HG03457 (cell line): ENCODE measurements around the gene SLC16A14.

ENCODE experiments used
- ATAC-seq: cut with Tn5 transposase; IDR thresholded peaks from one replicate; pipeline ENCODE4 v1.9.1; 2021; ENCODE audit warnings: moderate number of reproducible peaks; ENCODE audit not compliant: unreplicated experiment

The SLC16A14 gene

GRCh38 chr2:230043025-230043424, 25.7 kb downstream of the SLC16A14 start:
- no peak for ATAC-seq

DNA sequence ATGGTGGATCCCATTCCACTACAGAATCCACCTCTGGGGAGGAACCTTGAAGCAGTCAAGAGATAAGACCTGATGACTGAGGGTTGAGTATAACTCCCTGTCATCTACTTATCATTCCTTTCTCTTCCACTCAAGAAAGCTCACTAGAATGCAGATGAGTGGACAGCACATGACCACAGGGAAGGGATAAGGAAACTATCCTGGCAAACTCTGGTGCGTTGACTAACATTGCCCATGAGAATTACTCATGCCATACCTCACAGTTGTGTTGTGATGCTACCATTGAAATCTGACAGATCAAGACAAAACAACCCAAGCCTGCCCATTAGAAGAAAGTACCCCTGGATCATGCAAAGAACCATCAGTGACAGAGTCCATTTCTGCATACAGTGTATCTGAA, 26.5 kb downstream of the SLC16A14 start:
- ATAC-seq: no peak

DNA sequence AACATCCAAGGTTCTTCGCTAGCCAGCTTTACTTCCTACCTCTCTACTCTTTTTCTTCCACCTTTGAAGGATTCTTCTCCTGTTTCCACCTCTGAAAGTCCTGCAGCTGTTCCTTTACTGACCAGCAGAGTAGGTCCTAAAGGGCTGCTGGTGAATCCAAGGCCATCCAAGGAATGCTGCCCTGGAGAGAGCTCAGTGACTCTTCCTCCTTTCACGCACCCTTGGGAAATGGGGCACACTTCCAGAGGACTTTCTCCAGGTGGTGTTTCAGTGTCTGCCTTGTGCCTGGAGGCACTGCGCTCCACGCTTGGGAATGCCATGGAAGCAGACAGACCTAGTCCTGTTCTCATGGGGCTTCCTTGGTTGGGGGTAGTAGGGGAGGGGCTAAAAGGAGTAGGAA, 45.4 kb downstream of the SLC16A14 start:
- no peak for ATAC-seq

GRCh38 chr2:230019742-230020141, 49.0 kb downstream of the SLC16A14 start:
- ATAC-seq: no peak

GRCh38 chr2:230018153-230018552, 50.6 kb downstream of the SLC16A14 start:
- ATAC-seq: no peak

GRCh38 chr2:230016844-230017243, 51.9 kb downstream of the SLC16A14 start:
- no peak for ATAC-seq

DNA sequence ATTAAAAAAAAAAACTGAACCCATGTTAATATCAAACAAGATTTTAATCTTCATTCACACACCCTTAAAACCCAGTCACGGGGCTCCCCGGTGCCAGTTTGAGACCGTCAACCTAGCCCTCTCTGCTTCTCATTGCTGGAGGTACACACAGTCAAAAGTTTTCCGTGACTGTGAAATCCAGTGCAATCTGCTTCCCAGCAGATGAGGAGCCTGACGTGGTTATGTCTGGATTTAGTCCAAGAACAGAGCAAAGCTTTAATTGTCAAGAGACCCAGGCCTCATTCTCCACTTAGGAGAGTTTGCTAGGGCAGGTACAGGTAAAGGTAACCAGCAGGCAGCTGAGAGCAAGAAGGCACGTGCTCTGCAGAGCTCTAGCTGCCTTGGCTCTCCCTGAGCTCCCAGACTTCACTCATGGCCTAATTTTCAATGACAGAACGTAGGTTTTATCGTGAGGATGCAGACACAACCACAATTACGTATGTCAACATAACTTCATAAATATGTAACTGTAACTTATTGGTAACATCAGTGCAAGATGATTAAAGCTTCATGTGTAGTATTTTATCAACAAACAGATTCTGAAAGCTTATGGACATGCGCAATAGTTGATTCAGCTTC, 56.3 kb downstream of the SLC16A14 start:
- no peak for ATAC-seq

DNA sequence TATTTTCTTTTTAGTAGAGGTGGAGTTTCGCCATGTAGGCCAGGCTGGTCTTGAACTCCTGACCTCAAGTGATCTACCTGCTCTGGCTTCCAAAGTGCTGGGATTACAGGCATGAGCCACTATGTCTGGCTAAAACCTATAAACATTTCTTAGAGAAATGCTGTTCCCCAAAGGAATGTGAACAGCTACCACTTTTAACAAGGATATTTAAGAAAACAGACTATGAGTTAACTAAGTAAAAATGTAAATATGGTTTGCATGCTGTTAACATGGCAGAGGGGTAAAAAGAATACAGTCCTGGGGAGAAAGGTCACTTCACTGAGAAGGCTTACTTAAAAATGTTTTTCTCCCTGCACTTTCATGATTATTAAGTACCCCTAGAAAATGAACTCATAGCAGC, 57.1 kb downstream of the SLC16A14 start:
- ATAC-seq: no peak

GRCh38 chr2:230010501-230010900, 58.2 kb downstream of the SLC16A14 start:
- ATAC-seq: no peak

- ATAC-seq: no peak
Measured at GRCh38 chr2:230008708-230009066, 60.0 kb downstream of the SLC16A14 start.

DNA sequence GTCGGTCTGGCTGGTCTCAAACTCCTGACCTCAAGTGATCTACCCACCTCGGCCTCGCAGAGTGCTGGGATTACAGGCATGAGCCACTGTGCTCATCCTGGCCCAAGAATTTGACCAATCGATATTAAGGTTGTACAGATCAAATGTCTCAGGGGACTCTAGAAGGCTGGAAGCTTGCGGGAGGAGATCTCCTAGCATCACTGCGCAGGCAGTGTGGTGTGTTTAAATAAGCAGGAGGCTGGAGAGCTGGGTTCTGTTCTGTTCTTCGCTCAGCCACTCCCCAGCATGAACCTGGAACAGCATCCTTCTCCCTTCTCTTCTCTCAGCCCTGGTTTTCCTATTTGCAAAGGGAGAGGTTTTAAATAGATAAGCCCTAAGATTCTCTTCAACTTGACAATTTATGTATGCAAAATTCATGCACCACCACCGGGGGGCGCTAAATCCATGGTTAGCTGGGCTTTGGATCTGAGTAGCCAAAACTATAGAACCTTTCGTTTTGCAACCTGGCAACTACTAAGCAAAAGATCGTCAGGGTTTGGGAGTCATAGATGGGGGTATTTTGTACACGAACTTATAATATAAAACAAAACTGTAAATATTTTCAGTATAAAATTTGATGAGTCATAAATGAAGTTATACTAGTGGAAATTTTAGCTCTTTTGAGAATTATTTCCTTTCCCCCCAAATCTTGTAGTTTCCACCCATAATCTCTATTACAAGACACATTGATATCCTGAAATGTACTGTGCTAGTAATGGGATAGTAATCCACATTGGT, 60.6 kb downstream of the SLC16A14 start:
- ATAC-seq: no peak

- peak; percentile 88 for ATAC-seq
Measured at GRCh38 chr2:230000118-230000841, 68.4 kb downstream of the SLC16A14 start.

- ATAC-seq: no peak
Measured at GRCh38 chr2:229997565-229997964, 71.2 kb downstream of the SLC16A14 start.

GRCh38 chr2:229996320-229996719, 72.4 kb downstream of the SLC16A14 start:
- ATAC-seq: no peak

GRCh38 chr2:229993236-229993635, 75.5 kb downstream of the SLC16A14 start:
- no peak for ATAC-seq
